Measurements from ENCODE around the gene CD19. TPM values are rescaled to one million over a fixed set of nuclear protein-coding genes. Genes with fewer than 3 reads are reported as not detected.
"Not testable (repeated sequence)": the region's sequence is repeated elsewhere in the genome, so short reads cannot be mapped to it uniquely, and the experiment has no call there.

The CD19 gene
- total RNA-seq, 4 donors from 2014 or later, result 1.5 TPM; not detected in 3

DNA sequence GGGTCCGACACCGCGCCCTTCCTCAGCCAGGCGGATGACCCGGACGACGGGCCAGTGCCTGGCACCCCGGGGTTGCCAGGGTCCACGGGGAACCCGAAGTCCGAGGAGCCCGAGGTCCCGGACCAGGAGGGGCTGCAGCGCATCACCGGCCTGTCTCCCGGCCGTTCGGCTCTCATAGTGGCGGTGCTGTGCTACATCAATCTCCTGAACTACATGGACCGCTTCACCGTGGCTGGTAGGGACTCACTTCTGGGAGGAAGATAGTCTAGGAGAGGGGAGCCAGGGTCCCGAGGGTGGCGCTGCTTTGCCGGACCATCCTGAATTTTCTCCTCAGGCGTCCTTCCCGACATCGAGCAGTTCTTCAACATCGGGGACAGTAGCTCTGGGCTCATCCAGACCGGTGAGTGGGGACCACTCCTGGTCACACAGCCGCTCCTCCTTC is 43.4 kb downstream of the CD19 start:
- no peaks in the 10 kb centered on the region for H3K36me3 ChIP-seq
- no peaks in the 10 kb centered on the region for H3K9me3 ChIP-seq
- H3K4me1 ChIP-seq, result peaks cover 5 to 12% of the 10 kb centered on the region in 2 donors
- peak overlapping the region; percentile 83 to 96 for H3K4me3 ChIP-seq
- peak overlapping the region; percentile 86 to 89 for H3K27ac ChIP-seq
- TF ChIP-seq, protein P1, sequence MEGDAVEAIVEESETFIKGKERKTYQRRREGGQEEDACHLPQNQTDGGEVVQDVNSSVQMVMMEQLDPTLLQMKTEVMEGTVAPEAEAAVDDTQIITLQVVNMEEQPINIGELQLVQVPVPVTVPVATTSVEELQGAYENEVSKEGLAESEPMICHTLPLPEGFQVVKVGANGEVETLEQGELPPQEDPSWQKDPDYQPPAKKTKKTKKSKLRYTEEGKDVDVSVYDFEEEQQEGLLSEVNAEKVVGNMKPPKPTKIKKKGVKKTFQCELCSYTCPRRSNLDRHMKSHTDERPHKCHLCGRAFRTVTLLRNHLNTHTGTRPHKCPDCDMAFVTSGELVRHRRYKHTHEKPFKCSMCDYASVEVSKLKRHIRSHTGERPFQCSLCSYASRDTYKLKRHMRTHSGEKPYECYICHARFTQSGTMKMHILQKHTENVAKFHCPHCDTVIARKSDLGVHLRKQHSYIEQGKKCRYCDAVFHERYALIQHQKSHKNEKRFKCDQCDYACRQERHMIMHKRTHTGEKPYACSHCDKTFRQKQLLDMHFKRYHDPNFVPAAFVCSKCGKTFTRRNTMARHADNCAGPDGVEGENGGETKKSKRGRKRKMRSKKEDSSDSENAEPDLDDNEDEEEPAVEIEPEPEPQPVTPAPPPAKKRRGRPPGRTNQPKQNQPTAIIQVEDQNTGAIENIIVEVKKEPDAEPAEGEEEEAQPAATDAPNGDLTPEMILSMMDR (IDR thresholded peaks at IDR 0.05), result no peak
- TF ChIP-seq POLR2A (IDR thresholded peaks at IDR 0.05), result no peak
- no peak for DNase-seq
- no peaks in the 10 kb centered on the region for H3K27me3 ChIP-seq
- intact Hi-C loops (cut with DNase I; ENCODE audit: low total_unique reads), result no loop called here

DNA sequence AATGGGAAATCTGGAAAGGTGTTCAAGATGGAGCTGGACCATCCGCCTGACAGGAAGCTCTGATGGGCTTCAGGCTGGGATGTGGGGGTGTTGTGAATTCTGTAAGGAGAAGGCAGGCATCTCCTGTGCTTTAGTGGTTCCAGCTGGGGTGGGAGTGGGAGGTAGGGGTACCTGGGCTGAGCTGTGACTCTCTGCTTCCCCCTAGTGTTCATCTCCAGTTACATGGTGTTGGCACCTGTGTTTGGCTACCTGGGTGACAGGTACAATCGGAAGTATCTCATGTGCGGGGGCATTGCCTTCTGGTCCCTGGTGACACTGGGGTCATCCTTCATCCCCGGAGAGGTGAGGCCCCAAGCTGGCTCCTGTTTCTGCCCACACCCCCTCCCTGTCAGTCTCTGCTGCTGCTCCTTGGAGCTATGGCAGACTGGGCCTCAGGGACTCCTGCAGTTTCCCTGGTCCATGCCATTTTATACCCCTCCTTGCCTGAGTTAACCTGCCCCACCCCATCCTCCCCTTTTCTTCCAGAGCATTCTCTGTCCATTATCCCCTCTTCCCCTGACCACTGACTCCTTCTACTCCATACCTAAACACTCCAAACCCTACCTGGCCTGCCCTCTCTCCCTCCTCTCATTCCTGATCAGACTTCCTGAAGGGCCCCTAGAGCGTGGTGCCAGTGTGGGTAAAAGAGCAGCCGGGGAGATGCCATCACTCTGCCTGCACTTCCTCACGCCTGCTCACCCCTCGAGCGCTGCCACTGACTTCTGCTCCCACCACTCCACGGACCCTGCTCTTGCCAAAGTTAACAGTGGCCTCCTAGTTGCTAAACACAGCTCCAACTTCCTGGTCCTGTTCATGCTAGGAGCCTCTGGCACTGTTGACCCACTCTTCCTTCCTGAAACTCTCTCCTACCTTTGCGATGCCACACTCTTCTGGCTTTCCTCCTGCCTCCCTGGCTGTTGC is 46.2 kb downstream of the CD19 start:
- Histone ChIP-seq H3K27ac (no peak overlapping the region), H3K4me1 (peaks cover 5 to 12% of the 10 kb centered on the region in 2 donors), H3K27me3 (no peaks in the 10 kb centered on the region), H3K36me3 (no peaks in the 10 kb centered on the region), H3K9me3 (no peaks in the 10 kb centered on the region), H3K4me3 (no peak overlapping the region)
- TF ChIP-seq, protein P1 (IDR thresholded peaks at IDR 0.05), result no peak
- TF ChIP-seq POLR2A (IDR thresholded peaks at IDR 0.05), result no peak
- intact Hi-C loops (cut with DNase I; ENCODE audit: low total_unique reads), result no loop called here
- no peak for DNase-seq

DNA sequence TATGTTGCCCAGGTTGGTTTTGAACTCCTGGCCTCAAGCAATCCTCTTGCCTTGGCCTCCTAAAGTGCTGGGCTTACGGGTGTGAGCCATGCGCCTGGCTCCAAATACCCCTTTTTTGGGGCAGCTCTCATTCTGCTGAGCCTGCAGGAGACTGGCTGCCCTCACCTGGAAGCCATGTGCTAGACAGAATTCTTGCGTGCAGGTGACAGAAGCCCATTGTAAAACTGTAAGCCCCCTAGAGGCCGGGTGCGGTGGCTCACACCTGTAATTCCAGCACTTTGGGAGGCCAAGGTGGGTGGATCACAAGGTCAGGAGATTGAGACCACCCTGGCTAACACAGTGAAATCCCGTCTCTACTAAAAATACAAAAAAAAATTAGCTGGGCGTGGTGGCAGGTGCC is 48.6 kb downstream of the CD19 start:
- H3K4me1 ChIP-seq; DNase-seq; intact Hi-C loops (cut with DNase I; ENCODE audit: low total_unique reads); H3K4me3 ChIP-seq; H3K9me3 ChIP-seq; H3K36me3 ChIP-seq; H3K27me3 ChIP-seq; H3K27ac ChIP-seq: not testable (repeated sequence)

DNA sequence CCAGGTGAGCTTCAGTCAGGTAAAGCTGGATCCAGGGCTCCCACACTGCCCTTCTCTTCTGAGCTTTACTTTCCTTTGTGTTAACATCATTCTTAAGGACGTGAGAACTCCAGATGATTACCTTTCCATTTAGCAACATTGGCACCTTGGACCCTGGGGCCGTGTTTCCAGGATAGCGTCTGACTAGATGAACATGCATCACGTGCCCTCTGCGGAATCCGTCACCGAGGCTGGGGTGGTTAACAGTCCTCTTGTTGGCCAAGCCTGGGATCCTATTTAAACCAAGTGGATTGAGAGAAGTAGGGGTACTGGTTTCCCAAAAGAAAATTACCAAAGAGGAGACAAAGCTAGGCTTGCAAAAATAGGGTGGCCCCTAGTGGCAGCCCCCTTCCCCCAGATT is 49.2 kb downstream of the CD19 start:
- Histone ChIP-seq H3K27me3 (no peaks in the 10 kb centered on the region), H3K4me1 (peaks cover 0 to 3% of the 10 kb centered on the region in 2 donors), H3K9me3 (no peaks in the 10 kb centered on the region), H3K4me3 (no peak overlapping the region), H3K36me3 (no peaks in the 10 kb centered on the region), H3K27ac (no peak overlapping the region)
- no peak for TF ChIP-seq POLR2A (IDR thresholded peaks at IDR 0.05)
- TF ChIP-seq, protein P1 (IDR thresholded peaks at IDR 0.05), result no peak
- intact Hi-C loops (cut with DNase I; ENCODE audit: low total_unique reads), result no loop called here
- DNase-seq, result no peak

DNA sequence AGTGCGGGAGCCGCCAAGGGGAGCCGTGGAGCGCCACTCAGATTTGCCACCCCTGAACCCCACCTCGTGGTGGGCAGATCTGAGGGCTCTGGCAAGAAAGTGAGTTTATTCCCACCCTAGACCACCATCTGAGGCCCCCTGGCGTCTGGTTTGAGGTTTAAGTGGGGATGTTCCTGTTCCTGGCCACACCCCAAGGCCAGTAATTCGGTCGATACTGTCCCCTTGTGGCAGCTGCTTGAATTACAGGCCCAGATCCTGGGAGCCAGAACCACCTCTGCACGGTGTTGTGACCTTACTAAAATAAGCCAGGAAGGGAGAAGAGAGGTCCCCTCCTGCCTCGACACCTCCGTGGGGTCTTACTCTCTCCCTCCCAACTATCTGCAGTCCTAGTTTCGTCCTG is 49.7 kb downstream of the CD19 start:
- TF ChIP-seq, protein P1 (IDR thresholded peaks at IDR 0.05), result peak in 1 of 4 experiments; percentile 9
- no peak for TF ChIP-seq POLR2A (IDR thresholded peaks at IDR 0.05)
- no peaks in the 10 kb centered on the region for H3K36me3 ChIP-seq
- intact Hi-C loops (cut with DNase I; ENCODE audit: low total_unique reads), result no loop called here

More for the DNA sequence above, 49.7 kb downstream of the CD19 start:
- H3K4me3 ChIP-seq, result no peak overlapping the region
- DNase-seq, result no peak
- H3K4me1 ChIP-seq, result no peaks in the 10 kb centered on the region
- no peaks in the 10 kb centered on the region for H3K9me3 ChIP-seq
- H3K27ac ChIP-seq, result no peak overlapping the region
- no peaks in the 10 kb centered on the region for H3K27me3 ChIP-seq
